HepG2 (cell line): Measurements from ENCODE around the gene UTP15. TPM values are rescaled to one million over a fixed set of nuclear protein-coding genes. Genes with fewer than 3 reads are reported as not detected.

ENCODE experiments used
- BORCS8-MEF2B ChIP-seq: sonication (generic); formaldehyde crosslinking; IDR thresholded peaks from 2 replicates; pipeline ENCODE4 v1.8.0; 2022; ENCODE audit warnings: mild to moderate bottlenecking, missing genetic modification reagents
- BRCA1 ChIP-seq: sonication (generic); formaldehyde crosslinking; IDR thresholded peaks from 2 replicates; pipeline ENCODE4 v1.4.0; 2020; ENCODE audit warnings: missing genetic modification reagents
- GABPA ChIP-seq, 2 experiments: IDR thresholded peaks; 2 replicates each; pipeline ENCODE4 v1.6.1; 2011 to 2016; ENCODE audit warnings: low read depth in 2 of 2, low read length in 1 of 2, missing biosample characterization in 1 of 2, missing genetic modification characterization in 1 of 2
- JUNB ChIP-seq: sonication (generic); formaldehyde crosslinking; IDR thresholded peaks from 2 replicates; pipeline ENCODE4 v1.8.0; 2022; ENCODE audit warnings: missing genetic modification reagents, mild to moderate bottlenecking, borderline replicate concordance
- MAFF ChIP-seq: IDR thresholded peaks from 2 replicates; pipeline ENCODE4 v1.6.1; 2011; ENCODE audit warnings: low read depth, low read length, improper control_type of control experiment
- MBD4 ChIP-seq: IDR thresholded peaks from 2 replicates; pipeline ENCODE4 v1.6.1; 2012; ENCODE audit warnings: low read length, inconsistent platforms, borderline replicate concordance
- MXD4 ChIP-seq: IDR thresholded peaks from 2 replicates; pipeline ENCODE4 v1.6.1; 2016; ENCODE audit warnings: mild to moderate bottlenecking, missing biosample characterization, missing genetic modification reagents
- POLR2AphosphoS5 ChIP-seq: IDR thresholded peaks from 2 replicates; pipeline ENCODE4 v1.6.1; 2012; ENCODE audit warnings: low read depth, low read length
- RNF2 ChIP-seq: fragments of 450-650 bp; conservative IDR thresholded peaks from 2 replicates; pipeline ENCODE4 v1.6.1; 2016; ENCODE audit warnings: low read depth
- SMARCC2 ChIP-seq: fragments of 450-650 bp; IDR thresholded peaks from 2 replicates; pipeline ENCODE4 v1.6.1; 2017; ENCODE audit warnings: antibody characterized with exemption, mild to moderate bottlenecking
- SRY ChIP-seq: sonication (generic); formaldehyde crosslinking; IDR thresholded peaks from 2 replicates; pipeline ENCODE4 v1.8.0; 2022; ENCODE audit warnings: mild to moderate bottlenecking, missing genetic modification reagents
- ZFP1 ChIP-seq: IDR thresholded peaks from 2 replicates; pipeline ENCODE4 v1.6.1; 2016
- ZNF335 ChIP-seq: sonication (generic); formaldehyde crosslinking; IDR thresholded peaks from 2 replicates; pipeline ENCODE4 v1.4.0; 2020; ENCODE audit warnings: missing genetic modification reagents
- ZNF530 ChIP-seq: sonication (generic); formaldehyde crosslinking; IDR thresholded peaks from 2 replicates; pipeline ENCODE4 v1.5.0; 2020; ENCODE audit warnings: low read depth, mild to moderate bottlenecking, missing genetic modification reagents
- ZNF629 ChIP-seq: sonication (generic); formaldehyde crosslinking; conservative IDR thresholded peaks from 2 replicates; pipeline ENCODE4 v1.5.0; 2020; ENCODE audit warnings: missing genetic modification reagents
- ZNF761 ChIP-seq: sonication (generic); formaldehyde crosslinking; conservative IDR thresholded peaks from 2 replicates; pipeline ENCODE4 v1.4.0; 2020; ENCODE audit warnings: mild to moderate bottlenecking, missing genetic modification reagents
- polyA plus RNA-seq, 8 experiments: library from polyadenylated mRNA; depleted of rRNA in 3 of 8; stranded (reverse) in 7 of 8; unstranded in 1 of 8; fragments of >200 nt; fragmentation: Illumina TruSeq in 4 of 8; extraction: Trizol in 4 of 8; gene quantifications; 2 replicates each; pipeline versions ENCODE4 v1.2.1 to v1.2.3, GENCODE V29; 2011 to 2016; ENCODE audit warnings: low read depth in 4 of 8, missing spikeins in 1 of 8, mixed read lengths in 1 of 8; ENCODE audit not compliant: insufficient read depth in 1 of 8
- total RNA-seq, 5 experiments: library from RNA; depleted of rRNA; stranded (reverse); fragments of >200 nt; fragmentation: Illumina TruSeq; extraction: Trizol; gene quantifications; 2 replicates each; pipeline ENCODE4 v1.2.3, GENCODE V29; 2016; ENCODE audit warnings: low read depth in 1 of 5
- TF ChIP-seq, protein P1 (sequence below): sonication (generic); formaldehyde crosslinking; IDR thresholded peaks from 2 replicates; pipeline ENCODE4 v1.4.0; 2020; ENCODE audit warnings: missing genetic modification reagents
- TF ChIP-seq, protein P2 (sequence below): sonication (generic); formaldehyde crosslinking; IDR thresholded peaks from 2 replicates; pipeline ENCODE4 v1.4.0; 2020; ENCODE audit warnings: mild to moderate bottlenecking, missing genetic modification reagents
- TF ChIP-seq, protein P3 (sequence below): sonication (generic); formaldehyde crosslinking; IDR thresholded peaks from 2 replicates; pipeline ENCODE4 v1.4.0; 2020; ENCODE audit warnings: missing genetic modification reagents
- TF ChIP-seq, protein P4 (sequence below): fragments of 450-650 bp; IDR thresholded peaks from 2 replicates; pipeline ENCODE4 v1.6.1; 2017; ENCODE audit warnings: mild to moderate bottlenecking

UTP15 gene
- total and polyA plus RNA-seq, 2 of the 13 experiments (the other 11 are each of a cell fraction or from before 2014, with no cell fraction given): 7.3 to 35.8 TPM

DNA sequence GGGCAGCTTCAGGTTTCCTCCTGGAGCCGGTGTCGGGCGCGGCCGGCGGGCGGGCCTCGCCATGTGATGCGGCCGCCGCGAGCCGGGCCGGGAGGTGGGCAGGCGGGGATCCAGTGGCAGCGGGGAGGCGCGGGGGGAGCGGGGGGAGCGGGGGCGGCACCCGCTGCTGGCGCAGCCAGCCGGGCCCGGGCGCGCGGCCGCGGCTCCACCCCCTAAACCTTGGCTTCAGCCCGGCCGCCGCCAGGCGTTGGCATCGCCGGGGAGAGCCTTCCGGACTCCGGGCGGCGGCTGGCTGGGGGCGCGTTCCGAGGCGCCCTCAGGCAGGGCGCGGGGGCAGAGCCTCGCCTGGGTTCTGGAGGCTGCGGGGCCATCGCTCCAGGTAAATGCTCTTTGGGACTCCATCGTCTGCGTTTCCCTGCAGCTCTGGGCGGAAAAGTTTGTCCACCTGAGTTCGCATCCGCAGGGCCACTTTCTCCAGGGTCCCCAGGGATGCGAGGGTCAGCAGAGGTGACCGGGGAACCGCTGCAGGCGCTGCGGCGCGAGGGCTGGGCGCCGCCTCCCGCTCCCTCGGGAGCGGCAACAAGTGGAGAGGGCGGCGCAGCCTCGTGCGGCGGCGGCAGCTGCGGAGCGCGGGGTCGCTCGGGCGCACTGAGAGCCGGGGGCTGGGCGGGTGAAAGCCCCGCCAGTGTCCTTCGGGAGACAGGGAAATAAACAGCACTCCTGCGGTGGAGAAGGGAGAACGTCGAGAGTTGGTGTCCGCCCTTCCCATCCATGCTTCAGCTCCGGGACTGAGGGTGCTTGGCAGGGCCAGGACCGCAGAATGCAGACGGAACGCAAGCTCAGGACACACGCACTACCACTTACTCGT is 60.6 kb downstream of the UTP15 start, which contains the start of gene ARHGEF28 (continued):
- TF ChIP-seq, protein P1, sequence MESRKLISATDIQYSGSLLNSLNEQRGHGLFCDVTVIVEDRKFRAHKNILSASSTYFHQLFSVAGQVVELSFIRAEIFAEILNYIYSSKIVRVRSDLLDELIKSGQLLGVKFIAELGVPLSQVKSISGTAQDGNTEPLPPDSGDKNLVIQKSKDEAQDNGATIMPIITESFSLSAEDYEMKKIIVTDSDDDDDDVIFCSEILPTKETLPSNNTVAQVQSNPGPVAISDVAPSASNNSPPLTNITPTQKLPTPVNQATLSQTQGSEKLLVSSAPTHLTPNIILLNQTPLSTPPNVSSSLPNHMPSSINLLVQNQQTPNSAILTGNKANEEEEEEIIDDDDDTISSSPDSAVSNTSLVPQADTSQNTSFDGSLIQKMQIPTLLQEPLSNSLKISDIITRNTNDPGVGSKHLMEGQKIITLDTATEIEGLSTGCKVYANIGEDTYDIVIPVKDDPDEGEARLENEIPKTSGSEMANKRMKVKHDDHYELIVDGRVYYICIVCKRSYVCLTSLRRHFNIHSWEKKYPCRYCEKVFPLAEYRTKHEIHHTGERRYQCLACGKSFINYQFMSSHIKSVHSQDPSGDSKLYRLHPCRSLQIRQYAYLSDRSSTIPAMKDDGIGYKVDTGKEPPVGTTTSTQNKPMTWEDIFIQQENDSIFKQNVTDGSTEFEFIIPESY (CRISPR knock-in tag): no peak
- TF ChIP-seq ZNF629: no peak
- peak; percentile 67 for TF ChIP-seq POLR2AphosphoS5
- TF ChIP-seq RNF2: no peak
- TF ChIP-seq SRY: no peak; the same call in 1 of the 2 replicates
- TF ChIP-seq JUNB (CRISPR knock-in tag): no peak
- TF ChIP-seq SMARCC2: no peak
- no peak for TF ChIP-seq ZFP1 (CRISPR knock-in tag)
- TF ChIP-seq MBD4: no peak
- TF ChIP-seq ZNF335 (CRISPR knock-in tag): no peak
- TF ChIP-seq, protein P2, sequence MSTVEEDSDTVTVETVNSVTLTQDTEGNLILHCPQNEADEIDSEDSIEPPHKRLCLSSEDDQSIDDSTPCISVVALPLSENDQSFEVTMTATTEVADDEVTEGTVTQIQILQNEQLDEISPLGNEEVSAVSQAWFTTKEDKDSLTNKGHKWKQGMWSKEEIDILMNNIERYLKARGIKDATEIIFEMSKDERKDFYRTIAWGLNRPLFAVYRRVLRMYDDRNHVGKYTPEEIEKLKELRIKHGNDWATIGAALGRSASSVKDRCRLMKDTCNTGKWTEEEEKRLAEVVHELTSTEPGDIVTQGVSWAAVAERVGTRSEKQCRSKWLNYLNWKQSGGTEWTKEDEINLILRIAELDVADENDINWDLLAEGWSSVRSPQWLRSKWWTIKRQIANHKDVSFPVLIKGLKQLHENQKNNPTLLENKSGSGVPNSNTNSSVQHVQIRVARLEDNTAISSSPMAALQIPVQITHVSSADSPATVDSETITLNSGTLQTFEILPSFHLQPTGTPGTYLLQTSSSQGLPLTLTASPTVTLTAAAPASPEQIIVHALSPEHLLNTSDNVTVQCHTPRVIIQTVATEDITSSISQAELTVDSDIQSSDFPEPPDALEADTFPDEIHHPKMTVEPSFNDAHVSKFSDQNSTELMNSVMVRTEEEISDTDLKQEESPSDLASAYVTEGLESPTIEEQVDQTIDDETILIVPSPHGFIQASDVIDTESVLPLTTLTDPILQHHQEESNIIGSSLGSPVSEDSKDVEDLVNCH (CRISPR knock-in tag): no peak
- TF ChIP-seq BORCS8-MEF2B (CRISPR knock-in tag): no peak
- no peak for TF ChIP-seq BRCA1
- TF ChIP-seq ZNF761 (CRISPR knock-in tag): no peak
- no peak for TF ChIP-seq MAFF
- TF ChIP-seq GABPA (IDR thresholded peaks at IDR 0.05; ENCODE audit: low read depth, low read length): no peak
- TF ChIP-seq GABPA (CRISPR knock-in tag; IDR thresholded peaks at IDR 0.05; ENCODE audit: low read depth): no peak
- peak; percentile 21; the same call in 1 of the 2 replicates for TF ChIP-seq MXD4 (CRISPR knock-in tag)
- TF ChIP-seq, protein P3, sequence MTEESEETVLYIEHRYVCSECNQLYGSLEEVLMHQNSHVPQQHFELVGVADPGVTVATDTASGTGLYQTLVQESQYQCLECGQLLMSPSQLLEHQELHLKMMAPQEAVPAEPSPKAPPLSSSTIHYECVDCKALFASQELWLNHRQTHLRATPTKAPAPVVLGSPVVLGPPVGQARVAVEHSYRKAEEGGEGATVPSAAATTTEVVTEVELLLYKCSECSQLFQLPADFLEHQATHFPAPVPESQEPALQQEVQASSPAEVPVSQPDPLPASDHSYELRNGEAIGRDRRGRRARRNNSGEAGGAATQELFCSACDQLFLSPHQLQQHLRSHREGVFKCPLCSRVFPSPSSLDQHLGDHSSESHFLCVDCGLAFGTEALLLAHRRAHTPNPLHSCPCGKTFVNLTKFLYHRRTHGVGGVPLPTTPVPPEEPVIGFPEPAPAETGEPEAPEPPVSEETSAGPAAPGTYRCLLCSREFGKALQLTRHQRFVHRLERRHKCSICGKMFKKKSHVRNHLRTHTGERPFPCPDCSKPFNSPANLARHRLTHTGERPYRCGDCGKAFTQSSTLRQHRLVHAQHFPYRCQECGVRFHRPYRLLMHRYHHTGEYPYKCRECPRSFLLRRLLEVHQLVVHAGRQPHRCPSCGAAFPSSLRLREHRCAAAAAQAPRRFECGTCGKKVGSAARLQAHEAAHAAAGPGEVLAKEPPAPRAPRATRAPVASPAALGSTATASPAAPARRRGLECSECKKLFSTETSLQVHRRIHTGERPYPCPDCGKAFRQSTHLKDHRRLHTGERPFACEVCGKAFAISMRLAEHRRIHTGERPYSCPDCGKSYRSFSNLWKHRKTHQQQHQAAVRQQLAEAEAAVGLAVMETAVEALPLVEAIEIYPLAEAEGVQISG (CRISPR knock-in tag): no peak; the same call in 1 of the 2 replicates
- TF ChIP-seq, protein P4, sequence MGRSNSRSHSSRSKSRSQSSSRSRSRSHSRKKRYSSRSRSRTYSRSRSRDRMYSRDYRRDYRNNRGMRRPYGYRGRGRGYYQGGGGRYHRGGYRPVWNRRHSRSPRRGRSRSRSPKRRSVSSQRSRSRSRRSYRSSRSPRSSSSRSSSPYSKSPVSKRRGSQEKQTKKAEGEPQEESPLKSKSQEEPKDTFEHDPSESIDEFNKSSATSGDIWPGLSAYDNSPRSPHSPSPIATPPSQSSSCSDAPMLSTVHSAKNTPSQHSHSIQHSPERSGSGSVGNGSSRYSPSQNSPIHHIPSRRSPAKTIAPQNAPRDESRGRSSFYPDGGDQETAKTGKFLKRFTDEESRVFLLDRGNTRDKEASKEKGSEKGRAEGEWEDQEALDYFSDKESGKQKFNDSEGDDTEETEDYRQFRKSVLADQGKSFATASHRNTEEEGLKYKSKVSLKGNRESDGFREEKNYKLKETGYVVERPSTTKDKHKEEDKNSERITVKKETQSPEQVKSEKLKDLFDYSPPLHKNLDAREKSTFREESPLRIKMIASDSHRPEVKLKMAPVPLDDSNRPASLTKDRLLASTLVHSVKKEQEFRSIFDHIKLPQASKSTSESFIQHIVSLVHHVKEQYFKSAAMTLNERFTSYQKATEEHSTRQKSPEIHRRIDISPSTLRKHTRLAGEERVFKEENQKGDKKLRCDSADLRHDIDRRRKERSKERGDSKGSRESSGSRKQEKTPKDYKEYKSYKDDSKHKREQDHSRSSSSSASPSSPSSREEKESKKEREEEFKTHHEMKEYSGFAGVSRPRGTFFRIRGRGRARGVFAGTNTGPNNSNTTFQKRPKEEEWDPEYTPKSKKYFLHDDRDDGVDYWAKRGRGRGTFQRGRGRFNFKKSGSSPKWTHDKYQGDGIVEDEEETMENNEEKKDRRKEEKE: no peak
- TF ChIP-seq ZNF530 (CRISPR knock-in tag): no peak
